ENCODE results near the gene SULT1A3.
"Not testable (repeated sequence)": the region's sequence is repeated elsewhere in the genome, so short reads cannot be mapped to it uniquely, and the experiment has no call there.

Gene SULT1A3

GRCh38 chr16:30187556-30187865 lies 11.5 kb upstream of the SULT1A3 start:
- CTCF ChIA-PET, result interaction anchor here (0.8 to 3.6 kb wide), 2 partner anchors 95 to 212 kb away, joined by 3 to 17 read pairs; partner anchors contain the start of gene TBX6
- POLR2A ChIA-PET, result no interaction called here
- TF ChIP-seq, protein P1, sequence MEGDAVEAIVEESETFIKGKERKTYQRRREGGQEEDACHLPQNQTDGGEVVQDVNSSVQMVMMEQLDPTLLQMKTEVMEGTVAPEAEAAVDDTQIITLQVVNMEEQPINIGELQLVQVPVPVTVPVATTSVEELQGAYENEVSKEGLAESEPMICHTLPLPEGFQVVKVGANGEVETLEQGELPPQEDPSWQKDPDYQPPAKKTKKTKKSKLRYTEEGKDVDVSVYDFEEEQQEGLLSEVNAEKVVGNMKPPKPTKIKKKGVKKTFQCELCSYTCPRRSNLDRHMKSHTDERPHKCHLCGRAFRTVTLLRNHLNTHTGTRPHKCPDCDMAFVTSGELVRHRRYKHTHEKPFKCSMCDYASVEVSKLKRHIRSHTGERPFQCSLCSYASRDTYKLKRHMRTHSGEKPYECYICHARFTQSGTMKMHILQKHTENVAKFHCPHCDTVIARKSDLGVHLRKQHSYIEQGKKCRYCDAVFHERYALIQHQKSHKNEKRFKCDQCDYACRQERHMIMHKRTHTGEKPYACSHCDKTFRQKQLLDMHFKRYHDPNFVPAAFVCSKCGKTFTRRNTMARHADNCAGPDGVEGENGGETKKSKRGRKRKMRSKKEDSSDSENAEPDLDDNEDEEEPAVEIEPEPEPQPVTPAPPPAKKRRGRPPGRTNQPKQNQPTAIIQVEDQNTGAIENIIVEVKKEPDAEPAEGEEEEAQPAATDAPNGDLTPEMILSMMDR (IDR thresholded peaks at IDR 0.05; ENCODE audit: control extremely low read depth, extremely low read depth, low read depth, missing control alignments), result no peak
- no peak for DNase-seq (ENCODE audit: extremely low spot score)

DNA sequence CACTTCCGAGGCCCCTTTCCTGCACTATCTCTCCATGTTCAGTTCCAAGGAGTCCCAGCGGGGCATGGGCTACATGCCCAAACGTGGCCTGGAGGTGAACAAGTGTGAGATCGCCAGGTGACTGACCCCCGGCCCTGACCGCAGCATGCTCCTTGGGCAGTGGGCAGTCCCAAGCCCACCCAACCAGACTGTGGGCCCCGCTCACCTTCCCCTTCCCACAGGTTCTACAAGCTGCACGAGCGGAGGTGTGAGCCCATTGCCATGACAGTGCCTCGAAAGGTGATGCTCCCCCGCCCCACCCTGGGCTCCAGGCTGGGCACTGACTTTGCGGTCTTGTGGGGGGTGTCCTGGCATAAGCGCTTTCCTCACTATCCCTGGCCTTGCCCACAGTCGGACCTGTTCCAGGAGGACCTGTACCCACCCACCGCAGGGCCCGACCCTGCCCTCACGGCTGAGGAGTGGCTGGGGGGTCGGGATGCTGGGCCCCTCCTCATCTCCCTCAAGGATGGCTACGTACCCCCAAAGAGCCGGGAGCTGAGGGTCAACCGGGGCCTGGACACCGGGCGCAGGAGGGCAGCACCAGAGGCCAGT lies 11.0 kb upstream of the SULT1A3 start:
- ChIA-PET POLR2A (no interaction called here), CTCF (interaction anchor here (0.8 kb wide), 1 partner anchor 212 kb away, joined by 3 read pairs; no protein-coding TSS in a partner anchor)
- DNase-seq (ENCODE audit: extremely low spot score), result no peak
- TF ChIP-seq, protein P1 (IDR thresholded peaks at IDR 0.05; ENCODE audit: control extremely low read depth, extremely low read depth, low read depth, missing control alignments), result no peak

DNA sequence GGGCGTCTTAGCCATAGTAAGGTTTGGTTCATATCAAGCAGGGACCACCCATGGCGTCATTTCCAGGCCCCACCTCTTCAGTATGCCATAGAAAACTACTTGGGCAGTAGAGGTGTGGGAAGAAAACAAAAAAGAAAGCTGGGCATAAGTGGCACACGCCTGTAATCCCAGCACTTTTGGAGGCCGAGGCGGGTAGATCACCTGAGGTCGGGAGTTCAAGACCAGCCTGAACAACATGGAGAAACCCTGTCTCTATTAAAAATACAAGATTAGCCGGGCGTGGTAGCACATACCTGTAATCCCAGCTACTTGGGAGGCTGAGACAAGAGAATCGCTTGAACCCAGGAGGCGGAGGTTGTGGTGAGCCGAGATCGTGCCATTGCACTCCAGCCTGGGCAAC lies 7.9 kb upstream of the SULT1A3 start:
- POLR2A ChIA-PET; CTCF ChIA-PET; DNase-seq (ENCODE audit: extremely low spot score): not testable (repeated sequence)

DNA sequence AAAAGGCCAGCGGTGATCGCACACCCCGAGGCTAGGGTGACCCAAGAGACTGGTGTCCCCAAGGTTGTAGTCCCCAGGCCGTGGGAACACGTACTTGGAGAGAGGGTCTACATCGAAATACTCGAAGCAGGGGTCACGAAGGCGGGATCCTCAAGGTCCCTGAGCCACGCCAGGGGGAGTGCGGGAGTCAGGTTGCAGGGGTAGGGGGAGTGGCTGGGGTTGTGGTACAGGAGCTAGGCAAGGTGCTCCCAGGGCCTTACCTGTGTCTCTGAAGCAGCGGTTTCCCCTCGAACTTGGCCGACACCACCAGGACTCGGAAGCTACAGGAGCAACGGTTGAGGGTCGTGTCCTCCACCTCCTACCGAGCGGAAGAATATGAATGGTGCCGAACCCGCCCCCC lies 6.0 kb upstream of the SULT1A3 start:
- POLR2A ChIA-PET; CTCF ChIA-PET; DNase-seq (ENCODE audit: extremely low spot score): not testable (repeated sequence)

DNA sequence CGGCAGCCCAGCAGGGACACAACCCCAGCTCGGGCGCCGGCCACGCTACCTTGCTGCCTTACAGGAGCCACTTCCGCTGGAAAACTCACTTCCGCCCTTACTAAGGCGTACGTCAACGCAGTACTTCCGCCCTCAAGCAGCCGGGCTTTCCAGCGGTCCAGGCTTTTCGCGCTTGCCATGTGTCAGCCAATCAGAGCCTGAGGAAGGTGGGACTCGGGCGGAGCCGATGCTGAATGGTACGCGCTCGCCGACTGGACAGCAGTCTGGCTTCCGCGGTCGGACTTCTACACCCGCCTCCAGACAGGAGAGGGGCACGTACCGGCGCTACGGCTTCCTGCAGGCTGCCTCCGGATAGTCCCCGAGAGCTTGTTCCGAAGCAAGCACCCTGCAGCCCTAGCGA lies 5.4 kb upstream of the SULT1A3 start, which contains the start of the genes BOLA2B and SLX1A:
Gene BOLA2B (minus strand): TSS at position 52 of the 400 bp plus-strand sequence. CDS start 71 bp downstream, outside the sequence.
Gene SLX1A (plus strand): TSS at position 261 of the 400 bp plus-strand sequence. CDS start 210 bp downstream, outside the sequence.
- CTCF ChIA-PET, POLR2A ChIA-PET: not testable (repeated sequence)

GRCh38 chr16:30194172-30194925 lies 4.7 kb upstream of the SULT1A3 start:
- DNase-seq (ENCODE audit: extremely low spot score); CTCF ChIA-PET; POLR2A ChIA-PET: not testable (repeated sequence)

More for the DNA sequence above, 5.4 kb upstream of the SULT1A3 start, which contains the start of the genes BOLA2B and SLX1A:
- DNase-seq (ENCODE audit: extremely low spot score), result not testable (repeated sequence)

- POLR2A ChIA-PET; CTCF ChIA-PET; DNase-seq (ENCODE audit: extremely low spot score): not testable (repeated sequence)
Measured at GRCh38 chr16:30197001-30197400, 2.1 kb upstream of the SULT1A3 start.

DNA sequence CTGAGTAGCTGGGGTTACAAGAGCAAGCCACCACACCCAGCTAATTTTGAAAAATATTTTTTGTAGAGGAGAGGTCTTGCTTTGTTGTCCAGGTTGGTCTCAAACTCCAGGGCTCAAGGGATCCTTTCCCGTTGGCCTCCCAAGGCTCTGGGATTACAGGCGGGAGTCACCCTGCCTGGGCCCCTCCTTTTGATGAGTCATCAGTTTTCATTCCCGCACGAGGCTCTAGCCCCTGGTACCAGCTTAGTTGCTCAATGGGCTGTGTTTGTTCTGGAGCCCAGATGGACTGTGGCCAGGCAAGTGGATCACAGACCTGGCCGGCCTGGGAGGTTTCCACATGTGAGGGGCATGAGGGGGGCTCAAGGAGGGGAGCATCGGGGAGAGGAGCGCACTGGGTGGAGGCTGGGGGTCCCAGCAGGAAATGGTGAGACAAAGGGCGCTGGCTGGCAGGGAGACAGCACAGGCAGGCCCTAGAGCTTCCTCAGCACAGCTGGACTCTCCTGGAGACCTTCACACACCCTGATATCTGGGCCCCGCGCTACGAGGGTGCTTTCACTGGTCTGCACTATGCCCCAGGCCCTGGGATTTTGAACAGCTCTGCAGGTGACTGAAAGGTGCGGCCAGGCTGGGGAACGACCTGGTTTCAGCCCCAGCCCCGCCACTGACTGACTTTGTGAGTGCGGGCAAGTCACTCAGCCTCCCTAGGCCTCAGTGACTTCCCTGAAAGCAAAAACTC lies 721 bp downstream of the SULT1A3 start:
- DNase-seq (ENCODE audit: extremely low spot score); POLR2A ChIA-PET; CTCF ChIA-PET: not testable (repeated sequence)

DNA sequence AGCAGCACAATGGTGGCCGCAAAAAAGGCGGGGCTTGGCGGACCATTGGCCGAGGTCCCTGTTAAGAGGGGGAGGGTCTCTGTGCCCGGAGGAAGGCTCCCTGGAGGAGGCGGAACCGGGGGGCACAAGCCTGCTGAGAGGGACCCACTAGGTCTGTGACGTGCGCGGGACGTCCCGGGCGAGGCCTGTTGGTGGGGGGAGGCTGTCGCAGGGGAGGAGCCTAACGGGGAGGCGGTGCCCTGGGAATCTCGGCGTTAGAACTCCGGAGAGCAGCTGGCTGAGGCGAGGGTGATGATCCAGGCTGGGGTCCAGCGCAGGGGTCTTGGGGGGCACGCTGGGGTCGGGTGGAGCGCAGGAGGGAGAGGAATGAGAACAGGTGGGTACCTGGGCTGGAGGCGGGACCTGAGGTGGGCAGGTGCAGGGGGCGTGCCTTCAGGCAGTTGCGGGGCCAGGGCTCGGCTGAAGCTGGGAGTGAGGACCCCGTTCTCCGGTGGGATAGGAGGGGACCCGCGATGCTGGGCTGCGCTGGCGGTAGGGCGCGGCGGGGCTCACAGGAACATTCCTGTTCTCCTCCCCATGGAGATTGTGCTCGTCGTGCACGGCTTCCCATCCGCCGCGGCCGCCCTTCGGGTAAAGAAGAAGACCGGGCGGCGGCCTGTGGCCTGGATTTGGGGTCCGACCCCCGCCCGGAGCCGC lies 6.6 kb downstream of the SULT1A3 start:
- DNase-seq (ENCODE audit: extremely low spot score); POLR2A ChIA-PET; CTCF ChIA-PET: not testable (repeated sequence)

- CTCF ChIA-PET; DNase-seq (ENCODE audit: extremely low spot score); POLR2A ChIA-PET: not testable (repeated sequence)
Measured at GRCh38 chr16:30206252-30206651, 7.2 kb downstream of the SULT1A3 start.

- POLR2A ChIA-PET, CTCF ChIA-PET: not testable (repeated sequence)
Measured at GRCh38 chr16:30207063-30207704, 8.1 kb downstream of the SULT1A3 start.

GRCh38 chr16:30209032-30209431 lies 10.0 kb downstream of the SULT1A3 start:
- CTCF ChIA-PET; POLR2A ChIA-PET; DNase-seq (ENCODE audit: extremely low spot score): not testable (repeated sequence)

More at GRCh38 chr16:30207063-30207704, 8.1 kb downstream of the SULT1A3 start:
- not testable (repeated sequence) for DNase-seq (ENCODE audit: extremely low spot score)

DNA sequence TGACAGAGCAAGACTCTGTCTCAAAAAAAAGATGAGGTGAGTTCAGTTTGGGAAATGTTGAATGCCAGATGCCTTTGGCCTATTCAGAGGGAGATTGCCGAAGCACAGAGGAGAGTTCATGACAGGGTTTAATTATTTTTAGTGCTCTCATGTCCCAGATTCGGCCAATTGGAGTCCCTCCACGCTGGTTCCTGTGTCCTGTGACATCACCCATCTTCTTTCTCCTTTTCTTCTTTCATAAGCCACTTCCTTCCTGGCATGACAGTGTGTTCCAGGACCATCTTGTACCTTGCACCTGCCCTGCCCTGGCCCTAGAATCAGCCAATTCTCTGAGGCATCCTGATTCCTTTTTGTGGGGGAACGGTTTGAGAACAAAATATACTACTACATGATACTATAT lies 12.4 kb downstream of the SULT1A3 start:
- POLR2A ChIA-PET; CTCF ChIA-PET; DNase-seq (ENCODE audit: extremely low spot score): not testable (repeated sequence)

DNA sequence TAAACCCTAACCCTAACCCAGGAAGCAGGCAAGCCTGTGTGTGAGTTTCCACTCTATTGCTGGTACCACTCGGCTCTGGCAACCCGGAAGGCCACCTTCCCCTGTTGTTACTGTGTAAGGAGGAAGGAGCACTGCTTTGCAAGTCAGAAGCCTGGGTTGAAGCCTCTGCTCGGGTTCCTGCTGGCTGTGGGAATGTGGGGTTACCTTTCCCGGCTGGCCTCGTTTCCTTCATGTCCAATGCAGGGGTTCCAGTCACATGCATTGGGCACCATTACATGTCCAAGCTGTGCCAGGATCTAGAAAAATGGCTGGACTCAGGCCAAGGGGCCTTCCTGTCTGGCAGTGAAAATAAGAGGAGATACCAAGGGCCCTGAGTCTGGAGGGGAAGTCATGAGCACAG lies 18.0 kb downstream of the SULT1A3 start:
- DNase-seq (ENCODE audit: extremely low spot score); POLR2A ChIA-PET; CTCF ChIA-PET: not testable (repeated sequence)

DNA sequence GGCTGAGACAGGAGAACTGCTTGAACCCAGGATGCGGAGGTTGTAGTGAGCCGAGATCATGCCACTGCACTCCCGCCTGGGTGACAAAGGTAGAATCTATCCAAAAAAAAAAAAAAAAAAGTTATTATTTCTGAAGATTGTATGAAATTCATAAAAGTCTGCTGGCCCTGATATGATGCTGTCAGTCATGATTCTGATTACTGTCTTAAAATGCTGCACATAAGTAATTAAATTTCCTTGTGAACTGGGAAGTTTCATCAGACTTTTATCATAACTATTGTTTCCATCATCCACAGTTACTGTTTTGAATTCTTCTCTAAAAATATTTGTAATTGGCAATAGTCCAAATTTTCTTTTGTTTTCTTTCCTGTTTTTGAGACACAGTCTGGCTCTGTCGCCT lies 49.3 kb downstream of the SULT1A3 start, which contains the start of gene NPIPB13:
Gene NPIPB13 (minus strand): TSS at position 101 of the 400 bp plus-strand sequence. CDS start 2,906 bp downstream, outside the sequence.
- DNase-seq (ENCODE audit: extremely low spot score); POLR2A ChIA-PET; CTCF ChIA-PET: not testable (repeated sequence)
